ENCODE measurements around the gene VSTM4.

Gene VSTM4

DNA sequence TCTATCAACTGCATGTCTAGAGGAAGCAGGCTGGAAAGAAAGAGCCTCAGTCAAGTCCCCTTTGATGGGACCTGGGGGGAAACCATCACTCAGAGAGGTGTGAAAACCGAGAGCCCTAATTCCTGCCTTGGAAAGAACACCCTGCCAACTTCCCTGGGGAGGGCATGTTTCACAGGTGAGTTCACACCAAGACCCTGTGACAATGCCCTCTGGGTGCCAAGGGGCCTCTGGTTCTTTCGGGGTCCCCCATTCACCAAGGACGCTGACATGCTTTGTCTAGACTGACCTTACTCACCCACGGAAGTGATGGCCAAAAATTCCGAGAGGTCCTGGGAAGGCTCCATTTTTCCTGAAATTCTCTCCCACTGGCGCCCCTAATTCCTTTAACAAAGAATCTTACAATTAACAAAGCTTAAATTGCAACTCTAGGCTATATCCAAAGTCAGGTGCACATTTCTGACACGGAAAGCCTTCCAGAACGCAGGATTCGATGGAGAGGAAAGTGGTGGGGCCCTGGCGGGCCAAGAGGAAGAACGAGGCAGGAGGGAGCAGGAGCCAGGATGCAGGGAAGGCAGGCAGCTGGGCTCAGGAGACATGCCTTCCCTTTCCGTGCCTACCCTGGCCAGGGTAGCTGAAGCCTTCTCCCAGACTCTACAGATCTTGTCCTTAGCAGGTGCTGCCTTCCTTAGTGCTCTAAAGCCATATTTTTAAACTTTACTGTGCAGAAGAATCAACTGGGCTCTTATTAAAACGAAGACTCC is 23.7 kb downstream of the VSTM4 start:
- no peak for DNase-seq (ENCODE audit: low read depth, low spot score)

DNA sequence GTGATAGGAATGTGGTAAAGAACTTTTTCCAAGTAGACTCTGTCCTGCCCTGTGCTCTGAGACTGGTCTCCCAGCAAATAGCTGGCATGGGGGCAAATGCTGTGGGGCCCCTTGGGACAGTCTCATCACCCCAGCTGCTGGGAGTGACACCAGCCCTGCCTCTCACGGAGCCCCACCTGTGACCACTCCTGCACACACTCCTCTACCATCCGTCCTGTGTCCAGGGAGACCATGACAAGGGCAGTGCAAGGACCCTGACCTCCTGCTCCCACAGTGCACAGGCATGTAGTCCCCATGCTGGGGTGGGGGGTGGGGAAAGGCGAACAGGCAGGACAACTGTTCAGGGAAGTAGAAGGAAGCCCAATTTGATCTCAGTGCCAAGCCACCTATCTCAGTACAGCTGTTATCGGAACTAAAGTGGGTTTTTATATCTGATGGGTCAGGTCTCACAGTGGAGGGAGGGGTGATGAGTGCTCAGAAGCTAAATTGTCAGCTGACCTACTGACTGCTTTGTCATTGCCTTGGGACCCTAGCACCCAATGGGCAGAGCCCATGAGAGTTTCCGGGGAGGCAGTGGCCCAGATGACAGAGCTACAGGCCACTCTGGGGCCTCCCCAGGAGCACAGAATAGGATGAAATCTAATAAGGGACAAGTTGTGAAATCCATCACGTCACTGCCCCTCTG is 24.5 kb downstream of the VSTM4 start:
- DNase-seq (ENCODE audit: low read depth, low spot score), result no peak

DNA sequence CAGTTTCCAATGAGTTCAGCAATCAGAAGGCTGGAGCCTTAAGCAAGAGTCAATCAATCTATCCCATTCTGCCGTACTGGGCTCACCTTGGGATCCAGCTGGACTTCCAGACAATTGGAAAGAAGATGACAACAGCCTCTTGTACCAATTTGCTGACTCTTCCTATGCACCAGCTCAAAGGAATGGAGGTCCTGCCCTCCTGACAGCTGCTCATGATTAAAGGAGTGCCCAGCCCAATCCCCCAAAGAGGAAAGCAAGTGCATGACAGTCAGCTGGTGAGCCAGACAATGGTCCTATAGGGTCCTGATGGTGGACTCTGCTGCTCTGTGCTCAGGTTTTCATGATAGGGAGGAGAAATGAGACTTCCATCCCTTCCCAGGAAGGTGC is 25.1 kb downstream of the VSTM4 start:
- DNase-seq (ENCODE audit: low read depth, low spot score), result no peak

DNA sequence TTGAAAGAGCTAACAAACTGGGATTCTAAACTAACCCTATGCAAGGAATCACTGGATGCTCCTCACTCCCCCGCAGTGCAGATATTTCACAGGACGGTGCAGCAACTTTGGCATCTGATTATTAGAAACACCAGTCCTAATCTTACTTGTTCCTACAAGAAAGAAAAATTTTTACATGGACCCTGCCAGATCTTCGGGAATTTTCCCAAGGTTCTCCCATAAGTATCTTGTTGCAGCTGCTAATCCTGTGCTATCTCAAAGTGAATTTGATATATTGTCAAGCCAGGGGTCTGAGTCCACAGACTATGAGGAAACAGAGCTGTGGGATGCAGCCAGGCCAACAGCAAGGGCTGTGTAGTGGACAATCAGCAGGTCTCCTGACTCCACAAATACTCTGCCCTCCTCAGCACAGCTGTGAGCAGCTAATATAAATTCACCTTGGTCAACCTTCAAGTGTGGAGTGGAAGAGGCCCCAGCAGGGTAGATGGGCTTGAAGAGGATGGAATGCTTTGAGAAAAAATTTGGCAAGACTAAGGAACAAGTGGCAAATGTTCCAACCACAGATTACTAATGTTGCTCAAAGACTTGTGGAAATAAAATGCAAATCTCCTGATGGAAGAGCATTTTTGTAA is 25.6 kb downstream of the VSTM4 start:
- DNase-seq (ENCODE audit: low read depth, low spot score), result peak; percentile 85

DNA sequence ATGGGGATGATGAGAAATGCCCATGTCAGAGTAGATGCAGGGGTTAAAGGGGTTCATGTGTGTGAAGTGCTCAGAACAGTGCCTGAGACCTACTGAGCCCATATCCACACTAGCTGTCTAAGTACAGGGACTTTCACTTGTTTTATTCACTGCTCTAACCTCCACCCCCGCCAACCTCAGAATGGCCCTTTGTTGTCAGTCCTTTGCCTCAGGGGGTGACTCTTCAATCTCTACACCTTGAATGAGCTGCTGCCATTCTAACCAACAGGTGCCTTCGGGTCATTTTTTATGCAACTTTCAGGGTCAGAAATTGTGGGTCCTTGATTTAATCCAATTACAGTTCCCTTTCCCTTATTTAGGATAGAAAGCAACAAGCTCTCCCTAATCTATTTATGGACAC is 26.2 kb downstream of the VSTM4 start:
- no peak for DNase-seq (ENCODE audit: low read depth, low spot score)

DNA sequence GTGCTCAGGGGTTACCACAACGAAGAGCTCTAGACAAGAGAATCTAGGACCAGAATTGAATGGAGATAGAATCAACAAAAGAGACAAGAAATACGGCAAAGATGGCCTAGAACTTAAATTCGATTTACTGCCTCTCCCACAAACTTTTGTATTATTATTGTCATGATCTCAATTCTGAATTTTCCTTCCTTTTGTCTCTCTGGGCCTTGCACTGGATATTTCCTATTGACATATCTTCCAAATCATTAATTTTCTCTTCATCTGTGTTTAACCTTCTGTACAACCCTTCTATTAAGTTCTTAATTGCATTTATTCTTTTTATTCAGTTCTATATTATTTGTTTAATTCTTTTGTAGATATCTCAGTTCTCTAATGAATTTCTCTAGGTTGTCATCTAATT is 28.4 kb downstream of the VSTM4 start:
- DNase-seq (ENCODE audit: low read depth, low spot score), result no peak

DNA sequence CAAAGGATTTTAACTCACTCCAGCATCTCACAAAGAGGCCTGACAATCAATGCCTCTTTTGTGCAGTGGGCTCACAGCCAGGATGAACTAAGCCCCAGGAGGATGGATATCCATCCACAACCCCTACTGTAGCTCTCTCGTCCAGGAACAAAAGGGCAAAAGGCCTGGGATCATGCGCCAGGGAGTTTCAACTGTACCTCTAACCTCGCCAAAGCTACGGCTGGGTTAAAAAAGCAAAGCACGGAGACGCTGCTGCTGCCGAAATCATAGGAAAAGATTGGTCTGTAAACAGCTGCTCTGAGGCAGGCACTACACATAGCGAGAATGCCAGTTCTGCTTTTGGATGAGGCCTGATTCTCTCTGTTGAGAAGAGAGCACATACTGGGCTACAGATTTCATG is 32.1 kb downstream of the VSTM4 start:
- DNase-seq (ENCODE audit: low read depth, low spot score), result peak; percentile 69

DNA sequence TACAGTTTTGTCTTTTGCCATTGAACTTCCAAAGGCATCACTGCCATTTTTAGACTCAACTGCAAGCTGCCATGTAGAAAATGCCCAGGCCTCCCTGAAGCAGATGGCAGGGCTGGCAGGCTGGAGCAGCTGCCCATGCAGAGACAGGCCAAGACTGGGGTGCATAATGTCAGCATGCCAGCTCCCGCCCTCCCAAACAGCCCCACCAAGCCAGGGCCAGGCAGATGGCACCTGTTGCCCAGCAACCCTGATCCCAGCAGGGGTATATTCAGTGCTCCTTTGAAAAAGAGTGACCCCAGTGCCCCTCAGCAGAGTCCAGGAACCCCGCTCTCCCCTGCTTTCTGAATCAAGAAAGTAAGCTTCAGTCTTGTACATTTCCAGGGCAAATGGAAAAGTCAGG is 32.6 kb downstream of the VSTM4 start:
- no peak for DNase-seq (ENCODE audit: low read depth, low spot score)

DNA sequence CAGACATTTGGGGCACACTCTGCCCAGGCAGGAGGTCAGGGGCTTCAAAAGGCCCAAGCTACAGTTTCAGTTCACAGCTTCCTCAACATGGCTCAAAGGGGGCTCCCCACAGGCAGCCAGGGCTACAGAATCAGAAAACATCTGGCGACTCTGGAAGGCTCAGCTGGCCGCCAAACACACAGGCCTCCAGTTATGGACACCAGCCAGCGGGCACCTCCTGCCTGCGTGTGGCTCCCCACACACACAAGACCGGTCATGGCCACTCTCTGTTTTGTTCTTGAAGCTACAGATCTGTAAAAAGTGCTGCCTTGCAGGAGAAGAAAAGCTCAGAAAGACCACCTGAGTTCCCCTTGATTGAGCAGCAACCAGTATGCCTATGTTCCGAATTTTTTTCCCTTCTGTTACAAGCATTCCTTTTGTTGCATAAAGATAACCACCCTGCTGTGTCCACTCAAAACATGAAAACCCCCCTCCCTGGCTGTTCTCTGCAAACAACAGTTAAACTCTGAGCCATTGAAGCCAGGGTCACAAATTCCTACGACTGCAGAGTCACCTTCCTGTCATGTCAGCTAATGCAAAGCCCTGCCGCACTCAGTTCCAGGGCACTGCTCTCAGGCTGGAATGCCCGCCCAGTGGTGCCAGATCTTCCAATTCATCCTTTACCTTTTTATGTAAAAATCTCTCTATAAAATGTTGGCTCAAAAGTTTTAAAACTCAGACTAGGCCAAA is 33.6 kb downstream of the VSTM4 start:
- DNase-seq (ENCODE audit: low read depth, low spot score), result peak; percentile 77

DNA sequence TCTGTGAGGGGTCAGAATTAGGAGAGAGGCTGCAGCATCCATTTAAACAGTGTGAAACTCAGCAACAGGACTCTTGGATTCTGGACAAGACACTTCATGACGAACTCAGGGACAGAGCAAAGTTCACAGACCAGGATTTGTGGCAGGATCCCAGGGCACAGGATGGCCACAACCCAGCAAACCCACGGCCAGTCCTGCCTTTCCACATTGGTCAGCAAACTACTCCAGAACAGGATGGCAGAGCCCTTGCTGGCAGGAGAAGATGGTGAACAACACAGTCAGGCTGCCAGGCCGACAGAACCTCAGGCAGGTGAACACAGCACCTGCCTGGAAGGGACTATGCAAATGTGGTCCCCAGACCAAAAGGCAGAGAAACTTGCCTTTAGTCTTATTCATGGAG is 34.4 kb downstream of the VSTM4 start:
- no peak for DNase-seq (ENCODE audit: low read depth, low spot score)

DNA sequence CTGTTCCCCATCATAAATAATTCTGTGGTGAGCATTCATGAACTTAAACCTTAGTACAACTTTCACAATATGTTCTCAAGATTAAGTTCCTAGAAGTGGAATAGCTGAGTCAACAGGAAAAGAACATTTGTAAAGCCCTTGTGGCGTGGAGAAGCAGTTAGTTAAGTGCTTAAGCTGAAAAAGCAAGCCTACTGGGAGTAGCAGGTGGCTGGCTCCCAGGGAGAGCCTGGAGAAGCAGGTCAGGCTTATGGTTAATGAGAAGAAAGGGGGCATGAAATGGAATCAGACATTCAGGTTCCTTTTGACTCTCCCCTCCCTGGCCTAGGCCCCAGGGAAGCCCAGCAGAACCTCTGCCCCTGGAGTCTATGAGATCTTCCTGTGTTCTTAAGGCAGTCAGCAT is 35.3 kb downstream of the VSTM4 start:
- no peak for DNase-seq (ENCODE audit: low read depth, low spot score)

DNA sequence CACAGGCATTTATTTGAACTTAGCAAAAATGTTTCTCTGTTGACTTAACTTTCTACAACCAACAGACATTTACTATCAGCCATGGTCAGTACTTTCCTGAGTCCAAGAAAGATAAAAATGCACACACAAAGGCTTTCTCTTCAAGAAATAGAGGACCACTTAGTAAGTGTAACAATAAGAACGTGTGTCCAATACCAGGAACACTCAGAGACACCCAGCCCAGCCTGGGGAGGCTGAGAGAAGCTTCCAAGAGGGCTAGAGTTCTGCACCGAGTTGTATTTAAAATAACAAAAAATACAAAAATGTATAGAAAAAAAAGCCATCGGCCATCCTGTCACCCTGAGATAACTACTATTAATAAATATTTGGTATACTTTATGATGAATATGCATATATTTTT is 35.8 kb downstream of the VSTM4 start:
- no peak for DNase-seq (ENCODE audit: low read depth, low spot score)

DNA sequence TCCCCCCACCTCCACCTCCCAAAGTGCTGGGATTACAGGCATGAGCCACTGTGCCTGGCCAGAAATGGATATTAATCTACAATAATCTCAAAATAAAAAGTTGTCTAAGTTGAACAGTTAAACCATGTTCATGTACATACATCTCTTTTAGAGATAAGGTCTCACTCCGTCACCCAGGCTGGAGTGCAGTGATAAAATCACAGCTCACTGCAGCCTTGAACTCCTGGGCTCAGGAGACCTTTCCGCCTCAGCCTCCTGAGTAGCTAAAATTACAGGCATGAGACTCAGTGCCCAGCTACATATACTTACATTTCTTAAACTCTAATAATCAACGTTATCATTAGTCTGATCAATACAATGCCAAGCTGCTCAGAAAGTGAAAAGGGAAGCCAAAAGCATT is 36.2 kb downstream of the VSTM4 start:
- no peak for DNase-seq (ENCODE audit: low read depth, low spot score)

DNA sequence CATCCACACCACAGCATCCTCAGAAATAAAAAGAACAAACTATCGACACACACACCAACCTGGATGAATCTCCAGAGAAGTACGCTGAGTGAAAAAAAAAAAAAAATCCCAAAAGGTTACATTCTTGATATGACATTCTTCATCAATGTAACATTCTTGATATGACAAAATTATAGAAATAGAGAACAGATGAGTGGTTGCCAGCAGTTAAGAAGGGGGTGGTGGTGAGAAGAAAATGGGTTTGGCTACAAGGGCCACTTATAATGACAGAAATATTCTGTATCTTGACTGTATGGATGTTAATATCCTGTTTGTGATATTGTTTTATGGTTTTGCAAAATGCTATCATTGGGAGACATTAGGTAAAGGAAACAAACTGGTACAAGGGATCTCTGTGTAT is 36.9 kb downstream of the VSTM4 start:
- DNase-seq (ENCODE audit: low read depth, low spot score), result no peak

DNA sequence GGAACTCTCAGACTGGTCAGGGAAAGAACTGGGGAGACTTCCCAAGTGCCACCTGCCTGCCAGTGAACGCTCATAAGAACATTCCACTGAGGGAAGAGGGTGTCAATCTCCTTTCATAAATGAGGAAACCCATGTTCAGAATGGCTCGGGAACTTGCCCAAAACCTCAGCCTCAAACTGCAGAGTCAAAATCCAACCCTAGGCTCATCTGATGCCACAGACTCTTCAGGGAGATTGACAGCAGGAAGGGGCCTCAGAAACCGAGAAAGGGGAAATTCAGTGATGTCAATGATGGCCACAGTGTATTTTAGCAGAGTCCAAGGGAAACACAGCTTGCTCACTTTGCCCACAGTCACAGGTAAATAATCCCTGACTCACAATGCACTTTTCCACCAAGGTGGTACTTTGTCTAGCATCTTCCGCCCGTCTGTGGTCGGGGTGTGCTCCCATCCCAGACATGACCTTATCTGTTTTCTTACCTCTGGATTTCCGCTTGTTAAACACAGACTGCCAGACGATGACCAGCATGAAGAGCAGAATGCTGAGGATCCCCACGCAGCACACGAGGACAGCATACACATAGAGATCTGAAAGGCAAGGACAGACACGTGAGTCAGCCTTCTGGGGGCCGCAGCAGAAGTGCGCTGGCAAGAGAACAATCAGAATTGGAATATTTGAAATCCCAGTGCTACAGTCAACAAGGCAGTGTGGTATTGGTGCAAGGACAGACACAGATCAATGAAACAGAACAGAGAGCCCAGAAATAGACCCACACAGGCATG is 38.4 kb downstream of the VSTM4 start:
- no peak for DNase-seq (ENCODE audit: low read depth, low spot score)

DNA sequence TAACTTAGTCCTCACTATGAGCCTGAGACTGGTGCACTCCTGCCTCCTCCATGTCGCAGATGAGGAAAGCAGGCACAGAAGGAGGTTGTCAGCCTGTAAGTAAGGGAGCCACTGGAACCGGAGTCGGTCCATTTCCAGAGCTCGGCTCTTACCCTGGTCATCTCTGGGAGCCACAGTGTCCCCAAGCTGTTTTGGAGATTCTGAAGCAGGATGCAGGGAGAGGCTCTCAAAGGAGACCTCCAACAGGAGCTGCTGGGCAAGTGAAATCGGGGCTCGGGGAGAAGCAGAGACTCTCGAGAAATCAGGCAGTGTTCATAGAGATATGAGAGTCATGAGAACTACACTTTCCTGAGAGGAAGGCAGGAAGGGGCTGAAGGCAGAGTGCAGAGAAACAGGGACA is 39.0 kb downstream of the VSTM4 start:
- DNase-seq (ENCODE audit: low read depth, low spot score), result no peak

DNA sequence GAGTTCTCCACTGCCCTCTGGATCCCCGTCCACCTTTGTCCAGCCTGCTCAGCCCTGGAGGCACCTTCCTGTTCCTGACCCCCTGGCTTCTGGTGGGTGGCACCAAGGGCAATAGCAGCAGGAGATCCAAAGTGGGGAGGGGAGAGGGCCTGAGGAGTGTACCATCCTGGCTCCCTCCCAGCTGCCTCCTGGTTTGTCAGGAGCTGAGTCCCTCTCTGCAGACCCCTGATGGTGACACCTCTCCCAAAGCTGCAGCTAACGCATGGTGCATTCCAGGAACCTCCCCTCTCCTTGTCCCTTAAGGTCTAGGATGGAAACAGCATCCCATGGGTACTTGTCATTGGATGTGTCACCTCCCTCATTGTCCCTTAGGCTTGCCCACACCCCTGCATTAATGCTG is 39.6 kb downstream of the VSTM4 start:
- DNase-seq (ENCODE audit: low read depth, low spot score), result no peak

DNA sequence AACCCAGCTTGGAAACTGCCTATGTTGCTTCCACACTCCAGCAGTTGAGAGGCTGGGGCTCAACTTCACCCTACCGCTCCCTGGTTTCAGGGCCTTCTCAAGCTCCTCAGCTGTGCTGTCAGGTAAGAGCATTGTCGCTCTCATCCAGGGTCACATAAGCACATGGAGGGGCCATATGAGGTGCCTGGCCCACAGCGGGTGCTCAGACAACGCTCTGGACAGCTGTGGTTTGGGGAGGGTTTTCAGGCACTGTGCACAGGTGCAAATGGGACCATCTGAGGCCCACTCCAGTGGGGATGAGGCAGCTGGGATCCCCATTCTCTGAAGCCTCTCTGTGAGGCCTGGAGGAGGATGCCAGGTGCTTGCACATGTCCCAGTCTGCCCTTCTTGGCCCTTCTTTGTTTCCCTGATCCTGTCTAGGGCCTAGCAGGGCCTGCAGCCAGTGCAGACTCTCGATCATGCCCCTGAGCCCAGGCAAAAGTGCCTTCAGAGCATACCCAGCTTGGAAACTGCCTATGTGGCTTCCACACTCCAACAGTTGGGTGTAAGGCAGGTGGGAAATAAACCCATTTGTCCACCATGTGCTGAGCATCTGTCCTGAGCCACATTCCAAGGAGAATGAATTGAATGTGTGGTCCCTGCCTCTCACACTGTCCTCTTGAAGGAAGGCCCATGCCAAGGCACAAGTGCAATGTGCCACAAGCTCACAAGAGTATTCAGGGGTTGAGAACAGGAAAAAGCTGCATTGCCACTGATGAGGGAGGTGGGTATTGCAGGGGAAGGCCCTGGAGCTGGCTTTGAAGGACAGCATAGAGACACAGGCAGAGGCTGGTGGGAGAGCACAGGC is 40.3 kb downstream of the VSTM4 start:
- DNase-seq (ENCODE audit: low read depth, low spot score), result no peak

DNA sequence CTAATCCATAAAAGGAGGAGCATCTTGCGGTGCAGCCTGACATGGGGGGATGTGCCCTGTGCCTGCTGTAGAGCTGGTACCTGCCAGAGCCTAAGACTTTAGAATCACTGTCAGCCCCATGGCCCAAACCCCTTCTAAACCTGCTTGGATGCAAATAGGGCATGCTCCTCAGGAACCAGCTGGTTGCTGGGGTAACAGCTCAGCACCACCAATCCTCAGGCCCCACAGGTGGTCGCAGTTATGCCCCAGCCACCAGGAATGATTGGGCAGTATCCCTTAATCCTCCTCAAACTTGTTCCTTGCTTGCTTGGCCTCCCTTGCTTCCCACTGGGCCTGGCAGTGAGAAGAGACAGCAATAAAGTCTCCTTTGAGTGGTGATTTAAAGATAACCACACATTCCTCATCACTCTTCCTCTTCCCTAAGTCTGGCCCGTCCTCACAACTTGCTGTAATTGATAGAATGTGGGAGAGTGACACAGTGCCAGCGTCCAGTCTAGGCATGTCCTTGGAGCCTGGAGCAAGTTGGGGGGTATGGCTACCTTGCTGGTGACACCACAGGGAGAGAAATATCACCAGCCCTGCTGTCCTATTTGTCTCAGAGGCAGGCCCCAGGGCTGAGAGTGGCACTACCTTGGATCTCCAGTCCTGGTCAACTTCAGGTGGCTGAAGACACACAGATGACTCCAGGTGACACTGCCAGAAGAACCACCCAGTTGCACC is 43.0 kb downstream of the VSTM4 start:
- no peak for DNase-seq (ENCODE audit: low read depth, low spot score)

DNA sequence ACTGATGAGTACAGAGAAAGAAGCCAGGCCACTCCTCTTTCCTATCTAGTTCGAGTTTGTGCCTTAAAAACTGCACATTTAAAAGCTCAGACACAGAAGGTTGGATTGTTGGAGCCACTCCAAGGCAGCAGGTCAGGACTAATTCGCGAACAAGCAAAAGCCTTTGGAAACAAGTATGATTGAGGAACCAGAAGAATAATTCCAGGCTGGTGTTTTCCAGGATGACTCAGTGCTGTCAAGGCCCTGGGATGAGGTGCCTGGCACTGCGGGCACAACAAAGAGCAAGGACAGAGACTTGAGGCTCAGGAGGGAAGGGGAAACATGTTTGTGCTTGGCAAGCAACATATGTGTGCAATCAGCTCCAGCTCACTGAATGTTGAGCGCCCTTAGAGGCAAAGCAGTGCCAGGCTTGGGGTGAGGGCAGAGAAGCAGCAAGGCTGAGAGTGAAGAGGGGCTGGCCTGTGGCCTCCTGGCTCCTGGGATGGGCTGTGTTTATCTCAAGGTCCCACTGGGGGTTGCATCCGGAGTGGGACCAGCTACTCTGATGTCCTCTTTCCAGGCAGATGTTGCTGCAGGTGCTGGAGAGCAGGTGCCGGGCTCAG is 44.1 kb downstream of the VSTM4 start:
- no peak for DNase-seq (ENCODE audit: low read depth, low spot score)
